Activated CD8-positive, alpha-beta memory T cell treated with anti-CD3 and anti-CD28 coated beads, Interleukin-2, amount 50 U/mL, for 24 hours (primary cell): ENCODE results near the gene MEIOB.
"Not testable (repeated sequence)": the region's sequence is repeated elsewhere in the genome, so short reads cannot be mapped to it uniquely, and the experiment has no call there.

Experiments used
- DNase-seq: peaks from one replicate; pipeline ENCODE4 v3.0.0-alpha.2; 2020; ENCODE audit errors: extremely low read depth

MEIOB gene

GRCh38 chr16:1907226-1907860 is 35.4 kb upstream of the MEIOB start:
- no peak for DNase-seq

- no peak for DNase-seq
These were observed 34.8 kb upstream of the MEIOB start for GRCh38 chr16:1906846-1907165.

- DNase-seq = no peak
These were observed 34.3 kb upstream of the MEIOB start for GRCh38 chr16:1906055-1906845.

- no peak for DNase-seq
These were observed 32.2 kb upstream of the MEIOB start for GRCh38 chr16:1903845-1904840.

- DNase-seq = no peak
These were observed 31.2 kb upstream of the MEIOB start for GRCh38 chr16:1903220-1903574.

- no peak for DNase-seq
These were observed 30.7 kb upstream of the MEIOB start for GRCh38 chr16:1902547-1903219.

GRCh38 chr16:1900452-1900774 is 28.4 kb upstream of the MEIOB start:
- no peak for DNase-seq

- no peak for DNase-seq
These were observed 27.9 kb upstream of the MEIOB start for GRCh38 chr16:1899641-1900451.

GRCh38 chr16:1897692-1898091 is 25.7 kb upstream of the MEIOB start:
- not testable (repeated sequence) for DNase-seq

GRCh38 chr16:1895949-1896675 is 24.1 kb upstream of the MEIOB start:
- DNase-seq = no peak

GRCh38 chr16:1895068-1895467 is 23.1 kb upstream of the MEIOB start:
- no peak for DNase-seq

GRCh38 chr16:1890708-1891050 is 18.7 kb upstream of the MEIOB start:
- no peak for DNase-seq

- no peak for DNase-seq
These were observed 18.2 kb upstream of the MEIOB start for GRCh38 chr16:1890024-1890707.

GRCh38 chr16:1887711-1888354 is 15.9 kb upstream of the MEIOB start:
- no peak for DNase-seq

GRCh38 chr16:1884889-1885288 is 12.9 kb upstream of the MEIOB start:
- DNase-seq = no peak

- DNase-seq = no peak
These were observed 12.3 kb upstream of the MEIOB start for GRCh38 chr16:1884155-1884760.

GRCh38 chr16:1881172-1881571 is 9.2 kb upstream of the MEIOB start:
- DNase-seq = not testable (repeated sequence)

- DNase-seq = no peak
These were observed 7.5 kb upstream of the MEIOB start for GRCh38 chr16:1879477-1879876.

GRCh38 chr16:1878256-1878655 is 6.3 kb upstream of the MEIOB start:
- DNase-seq = no peak
